GM12878 (cell line): ENCODE measurements around the gene TM4SF4. TPM values are rescaled to one million over a fixed set of nuclear protein-coding genes. Genes with fewer than 3 reads are reported as not detected.

ENCODE experiments used
- ATAC-seq: fragments of 200-7000 bp; cut with Tn5 transposase; 3 replicates; pipeline ENCODE4 v1.9.1; 2020; ENCODE audit warnings: mild to moderate bottlenecking, moderate library complexity
- BruUV-seq: library from RNA; stranded (reverse); fragments of 400-500 nt; replicated peaks from 2 replicates; lab custom pipeline; 2021; lab: Mats Ljungman, UMichigan
- CTCF ChIA-PET: fragments of 300-600 bp; sonication (Branson Sonifier 250); formaldehyde crosslinking; extraction: SDS; loops from one replicate; lab custom pipeline; 2021; ENCODE audit warnings: inconsistent platforms; lab: Yijun Ruan, JAX
- POLR2A ChIA-PET: fragments of 350-600 bp; formaldehyde crosslinking; extraction: SDS; loops from one replicate; lab custom pipeline; 2021; ENCODE audit warnings: inconsistent platforms; lab: Charles Lee
- RAD21 ChIA-PET: fragments of 300-600 bp; sonication (Branson Sonifier 250); formaldehyde crosslinking; loops from one replicate; lab custom pipeline; 2023; ENCODE audit warnings: antibody characterized with exemption; ENCODE audit not compliant: unreplicated experiment; lab: Charles Lee
- SMC1A ChIA-PET: fragments of 300-600 bp; sonication (Branson Sonifier 250); formaldehyde crosslinking; loops from one replicate; lab custom pipeline; 2023; ENCODE audit not compliant: unreplicated experiment, uncharacterized antibody; lab: Charles Lee
- DNase-seq: peaks from one replicate; pipeline ENCODE4 v3.0.0-alpha.2; 2011; ENCODE audit warnings: low read depth, low spot score
- FAIRE-seq: peaks from 3 replicates; lab custom pipeline; 2011; peaks lifted over from hg19 to GRCh38; lab: Jason Lieb, UNC
- H2AFZ ChIP-seq: 2 replicates; pipeline ENCODE4 v1.6.0; 2011; ENCODE audit warnings: low read depth, low read length, control low read depth; ENCODE audit not compliant: control insufficient read depth
- H3K27ac ChIP-seq: 2 replicates; pipeline ENCODE4 v1.5.1; 2011; ENCODE audit warnings: control low read depth; ENCODE audit not compliant: control insufficient read depth, insufficient read depth
- H3K27me3 ChIP-seq, 2 experiments: replicated peaks in 1 of 2; 2 replicates each; pipeline versions ENCODE4 v1.6.0 to v1.6.1; 2011; ENCODE audit warnings: low read length in 1 of 2; ENCODE audit not compliant: control insufficient read depth in 2 of 2, insufficient read depth in 2 of 2
- H3K36me3 ChIP-seq, 2 experiments: 2 replicates each; pipeline ENCODE4 v1.5.1; 2011; ENCODE audit warnings: low read length in 1 of 2; ENCODE audit not compliant: control insufficient read depth in 2 of 2, insufficient read depth in 2 of 2
- H3K4me1 ChIP-seq: 2 replicates; pipeline ENCODE4 v1.6.1; 2011; ENCODE audit warnings: mild to moderate bottlenecking, low read length, moderate library complexity, mixed read lengths; ENCODE audit not compliant: control insufficient read depth, insufficient read depth
- H3K4me2 ChIP-seq: 2 replicates; pipeline ENCODE4 v1.6.0; 2011; ENCODE audit warnings: control low read depth; ENCODE audit not compliant: control insufficient read depth, insufficient read depth
- H3K4me3 ChIP-seq: fragments of 200-600 bp; sonication (generic); 2 replicates; pipeline ENCODE4 v1.5.1; 2016
- H3K79me2 ChIP-seq: 2 replicates; pipeline ENCODE4 v1.6.0; 2011; ENCODE audit warnings: low read length; ENCODE audit not compliant: control insufficient read depth, insufficient read depth
- H3K9ac ChIP-seq: 2 replicates; pipeline ENCODE4 v1.8.0; 2011; ENCODE audit warnings: low read length, control low read depth, mixed read lengths; ENCODE audit not compliant: control insufficient read depth, insufficient read depth
- H3K9me3 ChIP-seq: replicated peaks from 3 replicates; pipeline ENCODE4 v1.5.1; 2011; ENCODE audit warnings: mild to moderate bottlenecking, low read length; ENCODE audit not compliant: control insufficient read depth, insufficient read depth
- H4K20me1 ChIP-seq: 2 replicates; pipeline ENCODE4 v1.6.0; 2011; ENCODE audit not compliant: control insufficient read depth, insufficient read depth
- HCFC1 ChIP-seq: fragments of 150-350 bp; IDR thresholded peaks from 2 replicates; pipeline ENCODE4 v1.6.1; 2014; ENCODE audit warnings: low read length
- JUND ChIP-seq: IDR thresholded peaks from 2 replicates; pipeline ENCODE4 v1.6.1; 2012; ENCODE audit warnings: low read depth, mild to moderate bottlenecking, low read length, improper control_type of control experiment, moderate library complexity
- NR2F1 ChIP-seq: fragments of 450-650 bp; conservative IDR thresholded peaks from 2 replicates; pipeline ENCODE4 v1.6.1; 2017; ENCODE audit warnings: mild to moderate bottlenecking
- POU2F2 ChIP-seq: IDR thresholded peaks from 3 replicates; pipeline ENCODE4 v1.6.1; 2011; ENCODE audit warnings: low read depth, mild to moderate bottlenecking, low read length, borderline replicate concordance
- RUNX3 ChIP-seq: IDR thresholded peaks from 2 replicates; pipeline ENCODE4 v1.6.1; 2012; ENCODE audit warnings: low read length, inconsistent platforms
- SP1 ChIP-seq: IDR thresholded peaks from one replicate; pipeline ENCODE4 v1.6.1; 2011; ENCODE audit warnings: low read depth, low read length
- TCF12 ChIP-seq: IDR thresholded peaks from 2 replicates; pipeline ENCODE4 v1.6.1; 2011; ENCODE audit warnings: low read depth, mild to moderate bottlenecking, low read length
- WRNIP1 ChIP-seq: IDR thresholded peaks from 2 replicates; pipeline ENCODE4 v1.6.1; 2011; ENCODE audit warnings: low read depth, low read length, improper control_type of control experiment, borderline replicate concordance
- WGBS: methylation state at CpG from one replicate; pipeline ENCODE4 v1.1.6; 2016; ENCODE audit warnings: low lambda C conversion rate; ENCODE audit not compliant: insufficient replicate concordance, insufficient coverage; ENCODE audit errors: missing lambda C conversion rate; 5-methylcytosine and 5-hydroxymethylcytosine counted together
- in situ Hi-C: fragments of 300-500 bp; cut with MboI; formaldehyde crosslinking; loops from 9 replicates; pipeline ENCODE4 v1.14.3; 2018; ENCODE audit warnings: mixed read lengths
- intact Hi-C: fragments of 100-400 bp; cut with micrococcal nuclease; formaldehyde crosslinking; loops from one replicate; pipeline ENCODE4 v1.14.2; 2022; ENCODE audit not compliant: unreplicated experiment
- polyA plus RNA-seq, 11 experiments: library from polyadenylated mRNA; depleted of rRNA in 4 of 11; unstranded in 6 of 11; stranded (reverse) in 5 of 11; fragments of >200 nt; fragmentation: Nextera tagmentation in 4 of 11; fragmentation: Illumina TruSeq in 1 of 11; extraction: Ambion mirVana in 4 of 11; extraction: Trizol in 1 of 11; gene quantifications; 1 replicate in 1 of 11; 2 replicates in 10 of 11; pipeline versions ENCODE4 v1.2.1 to v1.2.3, GENCODE V29; 2011 to 2016; ENCODE audit warnings: inconsistent platforms in 2 of 11, missing spikeins in 2 of 11, low read depth in 1 of 11
- total RNA-seq, 4 experiments: library from RNA; depleted of rRNA in 3 of 4; stranded (reverse); fragments of >200 nt in 3 of 4; fragmentation: Illumina TruSeq in 1 of 4; extraction: Trizol in 1 of 4; gene quantifications; 2 replicates each; pipeline versions ENCODE4 v1.2.1 to v1.2.3, GENCODE V29; 2013 to 2021
- TF ChIP-seq, protein P1 (sequence below): fragments of 450-650 bp; IDR thresholded peaks from 2 replicates; pipeline ENCODE4 v1.6.1; 2017; ENCODE audit warnings: mild to moderate bottlenecking, moderate library complexity
- TF ChIP-seq, protein P2 (sequence below): fragments of 450-650 bp; IDR thresholded peaks from 2 replicates; pipeline ENCODE4 v1.6.1; 2014; ENCODE audit warnings: mild to moderate bottlenecking

The TM4SF4 gene
- total and polyA plus RNA-seq, 10 of the 15 experiments (the other 5 are each of a cell fraction or from before 2014, with no cell fraction given), result 0.06 to 1.3 TPM; not detected in 8

DNA sequence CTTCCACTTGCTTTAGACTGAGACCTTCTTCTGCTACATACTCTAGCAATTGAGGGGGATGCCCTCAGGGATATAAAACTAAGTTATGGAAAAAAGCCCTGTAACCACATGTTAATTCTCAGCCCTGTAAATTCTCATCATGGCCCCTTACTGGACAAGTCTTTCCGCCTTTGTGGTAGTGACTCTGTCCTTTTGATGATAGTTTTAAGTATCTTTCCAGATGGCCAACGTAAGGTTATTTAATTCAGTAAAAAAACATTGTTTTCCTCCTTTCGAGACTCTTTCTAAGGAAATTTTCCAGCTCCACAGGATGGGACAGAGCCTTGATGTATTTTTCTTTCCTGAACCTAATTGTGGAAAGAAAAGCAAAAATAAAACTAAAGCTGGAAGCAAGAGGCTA is 25.3 kb upstream of the TM4SF4 start:
- no peaks in the 10 kb centered on the region for H3K36me3 ChIP-seq
- no peak overlapping the region for H2AFZ ChIP-seq
- H4K20me1 ChIP-seq, result no peaks in the 10 kb centered on the region
- DNase-seq (no peak), FAIRE-seq (no peak), ATAC-seq (no peak)
- H3K79me2 ChIP-seq, result no peaks in the 10 kb centered on the region
- WGBS, result 33% methylated on average over 3 of the region's 3 CpGs
- H3K4me2 ChIP-seq, result no peak overlapping the region
- no peak overlapping the region for H3K9ac ChIP-seq
- ChIA-PET RAD21 (interaction anchor here (0.8 to 1.4 kb wide), 2 partner anchors 17 to 21 kb away, joined by 3 read pairs; no protein-coding TSS in a partner anchor), CTCF (interaction anchor here (0.6 to 0.9 kb wide), 2 partner anchors 36 to 101 kb away, joined by 3 read pairs; no protein-coding TSS in a partner anchor), SMC1A (interaction anchor here (0.7 to 1.9 kb wide), 4 partner anchors 30 to 50 kb away, joined by 3 to 5 read pairs (median 4); no protein-coding TSS in a partner anchor), POLR2A (interaction anchor here (1.0 kb wide), 1 partner anchor 30 kb away, joined by 3 read pairs; no protein-coding TSS in a partner anchor)
- H3K4me1 ChIP-seq, result no peaks in the 10 kb centered on the region
- no peaks in the 10 kb centered on the region for H3K27me3 ChIP-seq
- H3K9me3 ChIP-seq, result peaks cover 6% of the 10 kb centered on the region
- BruUV-seq, result no TSS peak
- no peak overlapping the region for H3K4me3 ChIP-seq
- TF ChIP-seq TCF12 (no peak), RUNX3 (no peak), WRNIP1 (no peak), NR2F1 (no peak), JUND (no peak), POU2F2 (no peak), HCFC1 (no peak), SP1 (no peak)
- TF ChIP-seq, protein P1, sequence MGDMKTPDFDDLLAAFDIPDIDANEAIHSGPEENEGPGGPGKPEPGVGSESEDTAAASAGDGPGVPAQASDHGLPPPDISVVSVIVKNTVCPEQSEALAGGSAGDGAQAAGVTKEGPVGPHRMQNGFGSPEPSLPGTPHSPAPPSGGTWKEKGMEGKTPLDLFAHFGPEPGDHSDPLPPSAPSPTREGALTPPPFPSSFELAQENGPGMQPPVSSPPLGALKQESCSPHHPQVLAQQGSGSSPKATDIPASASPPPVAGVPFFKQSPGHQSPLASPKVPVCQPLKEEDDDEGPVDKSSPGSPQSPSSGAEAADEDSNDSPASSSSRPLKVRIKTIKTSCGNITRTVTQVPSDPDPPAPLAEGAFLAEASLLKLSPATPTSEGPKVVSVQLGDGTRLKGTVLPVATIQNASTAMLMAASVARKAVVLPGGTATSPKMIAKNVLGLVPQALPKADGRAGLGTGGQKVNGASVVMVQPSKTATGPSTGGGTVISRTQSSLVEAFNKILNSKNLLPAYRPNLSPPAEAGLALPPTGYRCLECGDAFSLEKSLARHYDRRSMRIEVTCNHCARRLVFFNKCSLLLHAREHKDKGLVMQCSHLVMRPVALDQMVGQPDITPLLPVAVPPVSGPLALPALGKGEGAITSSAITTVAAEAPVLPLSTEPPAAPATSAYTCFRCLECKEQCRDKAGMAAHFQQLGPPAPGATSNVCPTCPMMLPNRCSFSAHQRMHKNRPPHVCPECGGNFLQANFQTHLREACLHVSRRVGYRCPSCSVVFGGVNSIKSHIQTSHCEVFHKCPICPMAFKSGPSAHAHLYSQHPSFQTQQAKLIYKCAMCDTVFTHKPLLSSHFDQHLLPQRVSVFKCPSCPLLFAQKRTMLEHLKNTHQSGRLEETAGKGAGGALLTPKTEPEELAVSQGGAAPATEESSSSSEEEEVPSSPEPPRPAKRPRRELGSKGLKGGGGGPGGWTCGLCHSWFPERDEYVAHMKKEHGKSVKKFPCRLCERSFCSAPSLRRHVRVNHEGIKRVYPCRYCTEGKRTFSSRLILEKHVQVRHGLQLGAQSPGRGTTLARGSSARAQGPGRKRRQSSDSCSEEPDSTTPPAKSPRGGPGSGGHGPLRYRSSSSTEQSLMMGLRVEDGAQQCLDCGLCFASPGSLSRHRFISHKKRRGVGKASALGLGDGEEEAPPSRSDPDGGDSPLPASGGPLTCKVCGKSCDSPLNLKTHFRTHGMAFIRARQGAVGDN, result no peak
- TF ChIP-seq, protein P2, sequence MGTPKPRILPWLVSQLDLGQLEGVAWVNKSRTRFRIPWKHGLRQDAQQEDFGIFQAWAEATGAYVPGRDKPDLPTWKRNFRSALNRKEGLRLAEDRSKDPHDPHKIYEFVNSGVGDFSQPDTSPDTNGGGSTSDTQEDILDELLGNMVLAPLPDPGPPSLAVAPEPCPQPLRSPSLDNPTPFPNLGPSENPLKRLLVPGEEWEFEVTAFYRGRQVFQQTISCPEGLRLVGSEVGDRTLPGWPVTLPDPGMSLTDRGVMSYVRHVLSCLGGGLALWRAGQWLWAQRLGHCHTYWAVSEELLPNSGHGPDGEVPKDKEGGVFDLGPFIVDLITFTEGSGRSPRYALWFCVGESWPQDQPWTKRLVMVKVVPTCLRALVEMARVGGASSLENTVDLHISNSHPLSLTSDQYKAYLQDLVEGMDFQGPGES, result no peak
- intact Hi-C loops, result no loop called here
- in situ Hi-C loops, result no loop called here
- no peak overlapping the region for H3K27ac ChIP-seq
